ENCODE measurements around the gene FLOT2. TPM values are rescaled to one million over a fixed set of nuclear protein-coding genes. Genes with fewer than 3 reads are reported as not detected.

FLOT2 gene
- polyA plus RNA-seq, 1 of the 3 experiments (the other 2 are of a cell fraction) = 105 TPM

DNA sequence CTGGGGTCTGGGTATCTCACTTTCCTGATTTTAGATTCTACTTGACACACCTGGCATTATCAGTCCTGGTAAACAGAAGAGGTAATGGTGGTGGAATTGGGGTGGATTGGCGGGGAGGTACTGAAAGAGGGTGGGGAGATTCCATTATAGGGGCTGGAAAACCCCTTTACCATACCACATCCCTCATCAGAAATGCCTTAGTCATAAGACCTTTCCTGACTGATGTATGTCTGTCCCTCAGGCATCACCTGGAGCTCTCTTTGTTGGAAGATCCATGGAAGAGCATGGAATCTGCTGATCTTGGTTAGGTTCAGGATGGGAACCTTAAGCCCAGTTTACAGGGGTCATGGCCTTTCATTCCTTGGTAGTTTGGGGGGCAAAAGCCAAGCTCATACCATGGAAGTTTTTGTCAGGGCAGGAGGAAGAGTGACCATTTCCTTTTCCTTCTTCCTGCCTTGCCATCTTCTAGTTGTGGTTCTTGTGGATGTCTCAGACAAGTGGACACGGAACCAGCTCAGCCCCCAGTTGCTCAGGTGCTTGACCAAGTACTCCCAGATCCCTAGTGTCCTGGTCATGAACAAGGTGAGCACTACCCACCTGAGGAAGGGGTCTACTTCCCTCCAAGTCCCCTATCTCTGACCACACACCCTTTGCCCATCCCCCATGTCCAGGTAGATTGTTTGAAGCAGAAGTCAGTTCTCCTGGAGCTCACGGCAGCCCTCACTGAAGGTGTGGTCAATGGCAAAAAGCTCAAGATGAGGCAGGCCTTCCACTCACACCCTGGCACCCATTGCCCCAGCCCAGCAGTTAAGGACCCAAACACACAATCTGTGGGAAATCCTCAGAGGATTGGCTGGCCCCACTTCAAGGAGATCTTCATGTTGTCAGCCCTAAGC, 39.4 kb downstream of the FLOT2 start:
- POLR2A ChIA-PET = no interaction called here
- CTCF ChIA-PET = interaction anchor here (0.8 to 1.5 kb wide), 5 partner anchors 9 to 131 kb away, joined by 3 to 4 read pairs (median 3); no protein-coding TSS in a partner anchor
- H3K4me3 ChIP-seq (ENCODE audit: low read depth in 2 of 2, low read length in 1 of 2) = no peak overlapping the region

DNA sequence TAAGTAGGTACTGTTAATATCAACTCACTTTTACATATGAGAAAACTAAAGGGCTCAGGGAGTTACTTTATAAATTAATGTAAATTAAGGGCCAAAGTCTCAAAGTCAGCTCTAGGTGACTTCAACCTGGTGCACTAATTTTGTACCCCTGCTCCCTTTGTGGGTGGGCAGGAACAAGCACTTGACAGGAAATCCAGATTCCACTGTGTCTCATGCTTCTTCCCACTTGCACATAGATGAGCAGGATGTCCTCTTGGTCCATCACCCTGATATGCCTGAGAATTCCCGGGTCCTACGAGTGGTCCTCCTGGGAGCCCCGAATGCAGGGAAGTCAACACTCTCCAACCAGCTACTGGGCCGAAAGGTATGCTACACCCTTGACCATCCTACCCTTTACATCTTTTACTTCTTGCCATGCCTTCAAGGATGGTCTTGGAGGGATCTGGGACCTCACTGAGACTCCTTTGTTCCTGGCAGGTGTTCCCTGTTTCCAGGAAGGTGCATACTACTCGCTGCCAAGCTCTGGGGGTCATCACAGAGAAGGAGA, 41.4 kb downstream of the FLOT2 start:
- no peaks in the 10 kb centered on the region for H3K9me3 ChIP-seq
- no peak for TF ChIP-seq TCF12 (IDR thresholded peaks at IDR 0.05)
- TF ChIP-seq TAF1 (IDR thresholded peaks at IDR 0.05; ENCODE audit: borderline replicate concordance, low read depth, low read length) = no peak
- TF ChIP-seq NRF1 (IDR thresholded peaks at IDR 0.05; ENCODE audit: low read depth, low read length) = no peak
- TF ChIP-seq SIN3A (IDR thresholded peaks at IDR 0.05; ENCODE audit: borderline replicate concordance, low read depth, low read length) = no peak
- TF ChIP-seq FOXJ3 (CRISPR knock-in tag; IDR thresholded peaks at IDR 0.05) = no peak
- TF ChIP-seq, protein P1, sequence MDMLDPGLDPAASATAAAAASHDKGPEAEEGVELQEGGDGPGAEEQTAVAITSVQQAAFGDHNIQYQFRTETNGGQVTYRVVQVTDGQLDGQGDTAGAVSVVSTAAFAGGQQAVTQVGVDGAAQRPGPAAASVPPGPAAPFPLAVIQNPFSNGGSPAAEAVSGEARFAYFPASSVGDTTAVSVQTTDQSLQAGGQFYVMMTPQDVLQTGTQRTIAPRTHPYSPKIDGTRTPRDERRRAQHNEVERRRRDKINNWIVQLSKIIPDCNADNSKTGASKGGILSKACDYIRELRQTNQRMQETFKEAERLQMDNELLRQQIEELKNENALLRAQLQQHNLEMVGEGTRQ (IDR thresholded peaks at IDR 0.05; ENCODE audit: borderline replicate concordance, low read depth, low read length) = no peak
- TF ChIP-seq TEAD4 (IDR thresholded peaks at IDR 0.05; ENCODE audit: borderline replicate concordance, insufficient read depth) = no peak
- TF ChIP-seq, protein P2, sequence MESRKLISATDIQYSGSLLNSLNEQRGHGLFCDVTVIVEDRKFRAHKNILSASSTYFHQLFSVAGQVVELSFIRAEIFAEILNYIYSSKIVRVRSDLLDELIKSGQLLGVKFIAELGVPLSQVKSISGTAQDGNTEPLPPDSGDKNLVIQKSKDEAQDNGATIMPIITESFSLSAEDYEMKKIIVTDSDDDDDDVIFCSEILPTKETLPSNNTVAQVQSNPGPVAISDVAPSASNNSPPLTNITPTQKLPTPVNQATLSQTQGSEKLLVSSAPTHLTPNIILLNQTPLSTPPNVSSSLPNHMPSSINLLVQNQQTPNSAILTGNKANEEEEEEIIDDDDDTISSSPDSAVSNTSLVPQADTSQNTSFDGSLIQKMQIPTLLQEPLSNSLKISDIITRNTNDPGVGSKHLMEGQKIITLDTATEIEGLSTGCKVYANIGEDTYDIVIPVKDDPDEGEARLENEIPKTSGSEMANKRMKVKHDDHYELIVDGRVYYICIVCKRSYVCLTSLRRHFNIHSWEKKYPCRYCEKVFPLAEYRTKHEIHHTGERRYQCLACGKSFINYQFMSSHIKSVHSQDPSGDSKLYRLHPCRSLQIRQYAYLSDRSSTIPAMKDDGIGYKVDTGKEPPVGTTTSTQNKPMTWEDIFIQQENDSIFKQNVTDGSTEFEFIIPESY (IDR thresholded peaks at IDR 0.05; ENCODE audit: borderline replicate concordance, low read depth) = no peak
- no peak for TF ChIP-seq GABPA (IDR thresholded peaks at IDR 0.05; ENCODE audit: low read depth)
- TF ChIP-seq POLR2AphosphoS5 (IDR thresholded peaks at IDR 0.05; ENCODE audit: low read depth, low read length) = no peak
- no peak for TF ChIP-seq FOXM1 (IDR thresholded peaks at IDR 0.05; ENCODE audit: low read depth)
- TF ChIP-seq EP300 (IDR thresholded peaks at IDR 0.05; ENCODE audit: borderline replicate concordance in 1 of 2, low read depth in 1 of 2, low read length in 1 of 2) = no peak
- TF ChIP-seq, protein P3, sequence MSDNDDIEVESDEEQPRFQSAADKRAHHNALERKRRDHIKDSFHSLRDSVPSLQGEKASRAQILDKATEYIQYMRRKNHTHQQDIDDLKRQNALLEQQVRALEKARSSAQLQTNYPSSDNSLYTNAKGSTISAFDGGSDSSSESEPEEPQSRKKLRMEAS (IDR thresholded peaks at IDR 0.05; ENCODE audit: low read depth) = no peak
- TF ChIP-seq, protein P4, sequence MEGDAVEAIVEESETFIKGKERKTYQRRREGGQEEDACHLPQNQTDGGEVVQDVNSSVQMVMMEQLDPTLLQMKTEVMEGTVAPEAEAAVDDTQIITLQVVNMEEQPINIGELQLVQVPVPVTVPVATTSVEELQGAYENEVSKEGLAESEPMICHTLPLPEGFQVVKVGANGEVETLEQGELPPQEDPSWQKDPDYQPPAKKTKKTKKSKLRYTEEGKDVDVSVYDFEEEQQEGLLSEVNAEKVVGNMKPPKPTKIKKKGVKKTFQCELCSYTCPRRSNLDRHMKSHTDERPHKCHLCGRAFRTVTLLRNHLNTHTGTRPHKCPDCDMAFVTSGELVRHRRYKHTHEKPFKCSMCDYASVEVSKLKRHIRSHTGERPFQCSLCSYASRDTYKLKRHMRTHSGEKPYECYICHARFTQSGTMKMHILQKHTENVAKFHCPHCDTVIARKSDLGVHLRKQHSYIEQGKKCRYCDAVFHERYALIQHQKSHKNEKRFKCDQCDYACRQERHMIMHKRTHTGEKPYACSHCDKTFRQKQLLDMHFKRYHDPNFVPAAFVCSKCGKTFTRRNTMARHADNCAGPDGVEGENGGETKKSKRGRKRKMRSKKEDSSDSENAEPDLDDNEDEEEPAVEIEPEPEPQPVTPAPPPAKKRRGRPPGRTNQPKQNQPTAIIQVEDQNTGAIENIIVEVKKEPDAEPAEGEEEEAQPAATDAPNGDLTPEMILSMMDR (IDR thresholded peaks at IDR 0.05) = no peak
- DNase-seq = no peak
- POLR2A ChIA-PET = no interaction called here
- H3K79me2 ChIP-seq (ENCODE audit: insufficient read depth) = peaks cover 14% of the 10 kb centered on the region
- H3K36me3 ChIP-seq (replicated peaks in 1 of 2; ENCODE audit: control insufficient read depth in 1 of 2, insufficient read depth in 2 of 2, low read length in 1 of 2) = peaks cover 7 to 28% of the 10 kb centered on the region in 2 experiments
- no peak overlapping the region; a peak in 1 of 4 replicates for H3K4me3 ChIP-seq (ENCODE audit: low read depth in 2 of 2, low read length in 1 of 2)
- 84% methylated on average over 5 of the region's 5 CpGs for WGBS (ENCODE audit: low lambda C conversion rate)
- H3K27ac ChIP-seq (ENCODE audit: low read depth in 2 of 2, low read length in 1 of 2) = no peak overlapping the region
- no peaks in the 10 kb centered on the region for H3K9me2 ChIP-seq
- no peaks in the 10 kb centered on the region for H3F3A ChIP-seq (replicated peaks; ENCODE audit: insufficient read depth)
- peaks cover 0 to 5% of the 10 kb centered on the region in 2 experiments; a peak in 2 of 4 replicates for H3K4me1 ChIP-seq (ENCODE audit: control insufficient read depth in 1 of 2, insufficient read depth in 2 of 2, low read depth in 1 of 2, low read length in 1 of 2)
- H4K20me1 ChIP-seq (ENCODE audit: insufficient read depth) = no peaks in the 10 kb centered on the region
- H3K4me2 ChIP-seq = peak overlapping the region; percentile 98
- no peak overlapping the region for H2AFZ ChIP-seq (ENCODE audit: low read depth)
- H3K9ac ChIP-seq = peak overlapping the region; percentile 80; the same call in 1 of the 2 replicates
- no peaks in the 10 kb centered on the region for H3K27me3 ChIP-seq (ENCODE audit: insufficient read depth)
- CTCF ChIA-PET = interaction anchor here (0.7 to 2.0 kb wide), 2 partner anchors 46 to 91 kb away, joined by 3 to 4 read pairs; partner anchors contain the start of gene DHRS13

More for the DNA sequence above, 39.4 kb downstream of the FLOT2 start:
- Histone ChIP-seq H3K36me3 (replicated peaks in 1 of 2; ENCODE audit: control insufficient read depth in 1 of 2, insufficient read depth in 2 of 2, low read length in 1 of 2) (peaks cover 7 to 28% of the 10 kb centered on the region in 2 experiments), H3F3A (replicated peaks; ENCODE audit: insufficient read depth) (no peaks in the 10 kb centered on the region), H3K4me1 (ENCODE audit: control insufficient read depth in 1 of 2, insufficient read depth in 2 of 2, low read depth in 1 of 2, low read length in 1 of 2) (peaks cover 0 to 5% of the 10 kb centered on the region in 2 experiments; a peak in 2 of 4 replicates), H2AFZ (ENCODE audit: low read depth) (no peak overlapping the region), H3K4me2 (no peak overlapping the region), H3K27me3 (ENCODE audit: insufficient read depth) (no peaks in the 10 kb centered on the region), H3K9ac (no peak overlapping the region), H3K27ac (ENCODE audit: low read depth in 2 of 2, low read length in 1 of 2) (no peak overlapping the region), H4K20me1 (ENCODE audit: insufficient read depth) (no peaks in the 10 kb centered on the region), H3K9me3 (no peaks in the 10 kb centered on the region), H3K9me2 (no peaks in the 10 kb centered on the region), H3K79me2 (ENCODE audit: insufficient read depth) (peaks cover 14% of the 10 kb centered on the region)
- no peak for TF ChIP-seq RAD21 (IDR thresholded peaks at IDR 0.05; ENCODE audit: low read length)
- TF ChIP-seq RCOR1 (IDR thresholded peaks at IDR 0.05; ENCODE audit: low read length) = no peak
- TF ChIP-seq NRF1 (IDR thresholded peaks at IDR 0.05; ENCODE audit: low read depth, low read length) = no peak
- TF ChIP-seq MEF2A (IDR thresholded peaks at IDR 0.05; ENCODE audit: borderline replicate concordance, low read depth) = no peak
- WGBS (ENCODE audit: low lambda C conversion rate) = 97% methylated on average over 3 of the region's 3 CpGs
- DNase-seq = no peak
